ENCODE measurements around the gene AGTRAP. TPM values are rescaled to one million over a fixed set of nuclear protein-coding genes. Genes with fewer than 3 reads are reported as not detected.

AGTRAP gene
- total and polyA plus RNA-seq, 2 donors (not counting 3 experiments of a cell fraction or from before 2014, with no cell fraction given), result 41.6 to 101 TPM

- Histone ChIP-seq H3K79me2 (ENCODE audit: control insufficient read depth, insufficient read depth, low read length) (peaks cover 3% of the 10 kb centered on the region), H3K36me3 (ENCODE audit: control insufficient read depth in 2 of 2, extremely low read depth in 1 of 2, insufficient read depth in 2 of 2, low read length in 2 of 2) (peaks cover 2 to 23% of the 10 kb centered on the region in 2 experiments), H3K4me2 (ENCODE audit: insufficient read depth, low read length) (no peak overlapping the region), H3K9me1 (replicated peaks; ENCODE audit: control insufficient read depth, extremely low read depth, insufficient read depth, low read length) (no peaks in the 10 kb centered on the region), H3K4me3 (replicated peaks in 1 of 3; ENCODE audit: insufficient read depth in 1 of 3, low read depth in 1 of 3, low read length in 3 of 3) (no peak overlapping the region), H3K4me1 (ENCODE audit: control insufficient read depth, extremely low read depth, insufficient read depth, low read length) (peaks cover 51% of the 10 kb centered on the region), H3K27me3 (ENCODE audit: control insufficient read depth in 2 of 2, insufficient read depth in 2 of 2, low read length in 2 of 2) (no peaks in the 10 kb centered on the region), H2AFZ (ENCODE audit: low read depth, low read length) (no peak overlapping the region), H3K27ac (ENCODE audit: insufficient read depth, low read depth, low read length) (no peak overlapping the region), H3K9ac (replicated peaks; ENCODE audit: extremely low read depth, insufficient read depth, low read length) (no peak overlapping the region), H4K20me1 (replicated peaks; ENCODE audit: control insufficient read depth, extremely low read depth, insufficient read depth, low read length) (no peaks in the 10 kb centered on the region), H3K9me3 (replicated peaks; ENCODE audit: control insufficient read depth, insufficient read depth, low read length) (no peaks in the 10 kb centered on the region)
- no peak for DNase-seq (ENCODE audit: low read depth, low spot score)
- POLR2A ChIA-PET, result no interaction called here
- FAIRE-seq, result no peak
- dilution Hi-C loops (cut with MboI; ENCODE audit: extremely low pct_ligation_motif_present, low sequenced_read_pairs), result no loop called here
- CTCF ChIA-PET, result no interaction called here
- BruUV-seq (replicated peaks), result no TSS peak
- intact Hi-C loops (cut with micrococcal nuclease), result loop anchor here (10.0 kb wide), 1 partner anchor 525 kb away; the partner anchor contains the start of gene UBIAD1
- TF ChIP-seq EZH2 (IDR thresholded peaks at IDR 0.05; ENCODE audit: borderline replicate concordance, low read depth, low read length, severe bottlenecking) (no peak), MYC (IDR thresholded peaks at IDR 0.05; ENCODE audit: low read depth, low read length) (no peak), POLR2AphosphoS5 (IDR thresholded peaks at IDR 0.05; ENCODE audit: insufficient read depth, low read depth, low read length) (no peak), CTCF (IDR thresholded peaks at IDR 0.05; ENCODE audit: extremely low read depth in 1 of 2, insufficient read depth in 1 of 2, low read depth in 1 of 2, low read length in 2 of 2) (no peak), JUN (IDR thresholded peaks at IDR 0.05; ENCODE audit: borderline replicate concordance, insufficient read depth, insufficient read length, low read depth) (no peak), FOS (IDR thresholded peaks at IDR 0.05; ENCODE audit: borderline replicate concordance, insufficient read depth, low read length) (no peak), POLR2A (IDR thresholded peaks at IDR 0.05; ENCODE audit: low read depth, low read length) (no peak), MAX (IDR thresholded peaks at IDR 0.05; ENCODE audit: insufficient read depth, insufficient read length) (no peak), GATA2 (IDR thresholded peaks at IDR 0.05; ENCODE audit: insufficient read depth, insufficient read length, low read depth, low read length) (no peak)
These were observed 64.0 kb downstream of the AGTRAP start for GRCh38 chr1:11799896-11800295.
